Endothelial cell of umbilical vein (primary cell): ENCODE measurements around the gene PLXDC2.

ENCODE experiments used
- CTCF ChIP-seq, 2 donors: IDR thresholded peaks; 1 replicate in 1 of 2; 2 replicates in 1 of 2; pipeline ENCODE4 v1.5.1; 2011; ENCODE audit warnings: low read length in 2 of 2, mild to moderate bottlenecking in 2 of 2, moderate library complexity in 2 of 2, control low read depth in 1 of 2, inconsistent platforms in 1 of 2, low read depth in 1 of 2; ENCODE audit not compliant: insufficient read depth in 1 of 2; ENCODE audit errors: extremely low read depth in 1 of 2
- MAX ChIP-seq: IDR thresholded peaks from 2 replicates; pipeline ENCODE4 v1.6.1; 2011; ENCODE audit not compliant: insufficient read depth, insufficient read length
- POLR2A ChIP-seq: IDR thresholded peaks from 2 replicates; pipeline ENCODE4 v1.6.1; 2012; ENCODE audit warnings: low read depth, mild to moderate bottlenecking, control low read depth, low read length

GRCh38 chr10:19968745-19969144, 152.5 kb downstream of the PLXDC2 start:
- TF ChIP-seq POLR2A (no peak), CTCF (IDR thresholded peaks at IDR 0.05; ENCODE audit: extremely low read depth in 1 of 2, insufficient read depth in 1 of 2, low read depth in 1 of 2, low read length in 2 of 2) (no peak), MAX (no peak)
